Measurements from ENCODE around the gene NETO1.

GRCh38 chr18:72783530-72783929 is 84.3 kb downstream of the NETO1 start:
- TF ChIP-seq CTCF (conservative IDR thresholded peaks at IDR 0.05; ENCODE audit: low read length) (no peak), EZH2phosphoT487 (IDR thresholded peaks at IDR 0.05; ENCODE audit: borderline replicate concordance) (no peak)

Measured in Loucy (cell line).